Stimulated activated CD4-positive, alpha-beta T cell treated with anti-CD3 and anti-CD28 coated beads, Interleukin-12 subunit alpha, Interleukin-12 subunit beta, amount 100 ng/mL, for 48 hours (primary cell): ENCODE data around the gene PSMC5.

Source experiments
- DNase-seq, 3 donors: peaks; one replicate each; pipeline ENCODE4 v3.0.0-alpha.2; 2020; ENCODE audit warnings: low read depth in 2 of 3, low spot score in 1 of 3

PSMC5 gene

GRCh38 chr17:63820963-63821561, 6.2 kb upstream of the PSMC5 start:
- DNase-seq, result no peak

GRCh38 chr17:63821804-63822203, 5.4 kb upstream of the PSMC5 start:
- DNase-seq, result no peak

- DNase-seq, result no peak
Measured at GRCh38 chr17:63822537-63822936, 4.7 kb upstream of the PSMC5 start.

- no peak for DNase-seq
Measured at GRCh38 chr17:63823659-63824331, 3.4 kb upstream of the PSMC5 start.

- DNase-seq, result no peak
Measured at GRCh38 chr17:63824362-63824761, 2.9 kb upstream of the PSMC5 start.

GRCh38 chr17:63826468-63827001, 696 bp upstream of the PSMC5 start:
- DNase-seq, result no peak

GRCh38 chr17:63827801-63828221, 580 bp downstream of the PSMC5 start:
- no peak for DNase-seq

- DNase-seq, result no peak
Measured at GRCh38 chr17:63828936-63829335, 1.7 kb downstream of the PSMC5 start.

- no peak for DNase-seq
Measured at GRCh38 chr17:63830278-63830677, 3.0 kb downstream of the PSMC5 start.

GRCh38 chr17:63830904-63831491, 3.8 kb downstream of the PSMC5 start:
- no peak for DNase-seq

GRCh38 chr17:63831505-63831904, 4.3 kb downstream of the PSMC5 start:
- no peak for DNase-seq

GRCh38 chr17:63832014-63832413, 4.8 kb downstream of the PSMC5 start:
- DNase-seq, result no peak

GRCh38 chr17:63832455-63832854, 5.2 kb downstream of the PSMC5 start:
- DNase-seq, result no peak

- no peak for DNase-seq
Measured at GRCh38 chr17:63833026-63833740, 6.0 kb downstream of the PSMC5 start.

- DNase-seq, result no peak
Measured at GRCh38 chr17:63833741-63834373, 6.6 kb downstream of the PSMC5 start.

- peak in 2 of 3 donors; percentile 58 to 67 for DNase-seq
Measured at GRCh38 chr17:63834431-63835166, 7.4 kb downstream of the PSMC5 start.

GRCh38 chr17:63835167-63835720, 8.0 kb downstream of the PSMC5 start:
- no peak for DNase-seq

GRCh38 chr17:63836811-63837210, 9.6 kb downstream of the PSMC5 start:
- no peak for DNase-seq

GRCh38 chr17:63837480-63837879, 10.2 kb downstream of the PSMC5 start:
- no peak for DNase-seq

- DNase-seq, result no peak
Measured at GRCh38 chr17:63837962-63838600, 10.8 kb downstream of the PSMC5 start.
